Dedifferentiated amniotic fluid mesenchymal stem cell (primary cell): ENCODE measurements around the gene ACSS1.

Source experiments
- DNase-seq: peaks from one replicate; pipeline ENCODE4 v3.0.0-alpha.2; 2016; ENCODE audit errors: extremely low spot score

ACSS1 gene

GRCh38 chr20:25030649-25031207 lies 27.2 kb downstream of the ACSS1 start:
- DNase-seq: no peak

DNA sequence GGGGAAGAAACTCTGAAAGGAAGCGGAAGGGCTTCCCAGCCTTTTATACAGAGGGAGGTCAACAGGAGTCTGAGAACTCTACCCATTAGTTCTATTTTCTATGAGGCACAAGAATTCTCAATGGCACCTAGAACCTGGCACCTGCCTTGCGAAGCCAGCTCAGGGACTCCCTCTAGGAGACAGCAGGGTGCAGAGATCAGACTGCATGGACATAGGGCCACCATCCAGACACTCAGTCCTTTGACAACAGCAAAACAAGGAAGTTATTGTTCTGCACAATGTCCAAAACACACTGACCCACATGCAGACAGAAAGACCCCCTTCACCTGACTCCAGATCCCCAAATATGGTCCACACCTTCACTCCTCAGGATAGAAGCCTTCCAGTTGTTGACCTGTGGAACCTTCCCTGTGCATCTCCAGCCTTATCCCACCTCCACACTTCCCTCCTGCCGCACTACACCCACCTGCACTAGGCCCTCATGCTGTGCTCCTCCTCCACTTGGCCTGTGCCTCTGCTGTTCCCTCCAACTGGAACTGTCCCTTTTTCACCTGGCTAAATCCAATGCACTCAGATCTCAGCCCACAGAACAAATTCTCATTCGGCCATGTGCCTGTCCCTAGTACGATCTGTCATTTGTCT lies 27.8 kb downstream of the ACSS1 start:
- DNase-seq: no peak

GRCh38 chr20:25025986-25026605 lies 31.8 kb downstream of the ACSS1 start:
- no peak for DNase-seq

DNA sequence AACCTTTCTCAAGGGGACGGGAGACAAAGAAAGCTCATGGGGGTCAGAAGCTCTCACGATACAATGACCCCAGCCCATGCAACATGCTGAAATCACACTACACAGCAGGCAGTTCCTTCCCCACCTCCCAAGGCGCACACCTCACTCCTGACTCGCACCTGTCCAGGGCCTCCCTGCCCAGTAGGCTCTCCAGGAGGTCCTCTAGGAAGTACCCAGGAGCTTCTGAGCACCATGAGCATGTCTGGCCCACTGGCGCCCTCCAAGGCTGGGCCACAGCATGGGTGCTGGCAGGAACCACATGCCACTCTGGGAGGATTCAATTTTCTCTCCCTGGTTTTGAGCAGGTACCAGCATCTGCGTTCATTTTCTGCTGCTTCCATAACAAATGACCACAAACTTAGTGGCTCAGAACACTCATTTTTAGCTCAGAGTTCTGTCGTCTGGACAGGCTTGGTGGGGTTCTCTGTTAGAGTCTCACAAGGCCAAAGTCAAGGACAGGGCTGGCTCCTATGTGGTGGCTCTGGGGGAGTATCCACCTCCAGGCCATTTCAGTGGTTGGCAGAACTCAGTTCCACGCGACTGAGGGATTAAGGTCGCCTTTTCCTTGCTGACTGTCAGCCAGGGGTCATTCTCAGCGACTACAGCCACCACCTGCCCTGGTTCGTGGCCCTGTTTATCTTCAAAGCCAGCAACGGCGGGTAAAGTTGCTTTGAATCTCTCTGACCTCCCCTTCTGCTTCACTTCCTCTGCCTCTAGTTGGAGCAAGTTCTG lies 32.7 kb downstream of the ACSS1 start:
- no peak for DNase-seq

DNA sequence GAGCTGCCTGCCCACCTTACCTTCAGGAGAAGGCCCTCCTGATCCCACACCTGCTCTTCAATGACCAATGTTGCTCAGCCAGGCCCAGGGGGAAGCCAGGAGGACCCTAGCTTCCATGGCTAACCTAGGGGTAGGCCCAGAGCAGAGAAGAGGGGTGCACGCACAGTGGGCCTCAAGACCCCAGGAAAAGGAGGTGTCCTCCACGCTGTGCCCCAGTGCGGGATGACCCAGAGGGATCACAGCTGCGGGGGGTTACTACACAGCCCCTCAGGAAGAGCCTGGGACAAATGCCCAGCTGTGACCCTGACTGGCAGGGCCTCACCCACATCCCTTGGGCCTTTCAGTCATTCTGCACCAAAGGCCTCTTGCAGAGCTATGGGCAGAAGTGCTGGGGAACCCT lies 33.8 kb downstream of the ACSS1 start:
- no peak for DNase-seq

GRCh38 chr20:25023356-25023755 lies 34.6 kb downstream of the ACSS1 start:
- DNase-seq: no peak

DNA sequence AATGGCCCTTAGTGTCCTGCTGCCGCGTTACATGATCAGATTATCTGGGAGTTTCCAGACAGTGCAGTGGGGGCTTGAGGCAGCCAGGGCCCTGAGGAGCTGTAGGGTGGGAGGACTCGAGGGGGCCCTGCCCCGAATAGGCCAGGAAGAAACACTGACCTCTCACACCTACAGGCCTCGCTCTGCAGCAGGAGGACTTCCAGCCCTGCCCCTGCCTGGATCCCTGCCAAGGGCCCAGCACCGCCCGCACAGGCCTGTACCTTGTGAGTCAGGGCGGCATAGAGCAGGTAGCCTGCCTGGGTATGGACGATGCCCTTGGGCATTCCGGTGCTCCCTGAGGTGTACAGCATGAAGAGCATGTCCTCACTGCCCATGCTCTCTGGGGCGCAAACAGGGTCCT lies 35.3 kb downstream of the ACSS1 start:
- DNase-seq: no peak

DNA sequence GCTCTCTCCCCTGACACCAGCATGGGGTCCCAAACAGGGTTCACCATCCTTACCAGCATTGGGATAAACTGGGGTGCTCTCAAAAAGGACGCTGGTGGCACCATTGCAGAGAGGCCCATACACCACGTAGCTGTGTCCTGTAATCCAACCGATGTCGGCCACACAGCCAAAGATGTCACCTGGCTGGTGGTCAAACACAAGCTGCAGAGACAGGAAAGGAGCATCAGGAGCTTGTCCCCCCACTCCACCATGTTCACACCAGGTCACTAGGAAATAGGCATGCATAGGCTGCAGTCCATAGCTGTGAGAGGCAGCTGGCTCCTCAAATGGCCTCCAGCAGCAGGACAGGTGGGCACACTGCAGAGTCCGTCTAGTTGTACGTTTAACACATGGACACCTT lies 36.6 kb downstream of the ACSS1 start:
- no peak for DNase-seq

- DNase-seq: no peak
Measured at GRCh38 chr20:25020901-25021301, 37.0 kb downstream of the ACSS1 start.

DNA sequence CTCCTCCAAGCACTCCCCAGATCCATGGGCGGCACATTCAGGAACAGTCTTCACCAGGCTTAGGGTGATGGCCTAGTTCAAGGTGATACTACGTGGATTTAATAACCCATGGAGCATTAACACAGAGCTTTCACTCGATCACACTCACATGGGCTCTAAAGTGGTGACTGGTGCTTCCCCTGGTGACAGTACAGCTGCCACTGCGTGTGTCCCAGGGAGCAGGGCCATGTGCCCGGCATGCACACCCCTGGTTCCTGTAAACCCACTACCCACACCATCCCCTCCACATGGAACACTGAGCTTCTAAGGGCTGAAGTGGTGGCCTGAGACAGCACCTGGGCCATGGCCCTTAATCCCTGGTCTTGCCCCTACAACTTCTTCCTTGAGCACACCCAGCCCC lies 37.6 kb downstream of the ACSS1 start:
- DNase-seq: no peak

DNA sequence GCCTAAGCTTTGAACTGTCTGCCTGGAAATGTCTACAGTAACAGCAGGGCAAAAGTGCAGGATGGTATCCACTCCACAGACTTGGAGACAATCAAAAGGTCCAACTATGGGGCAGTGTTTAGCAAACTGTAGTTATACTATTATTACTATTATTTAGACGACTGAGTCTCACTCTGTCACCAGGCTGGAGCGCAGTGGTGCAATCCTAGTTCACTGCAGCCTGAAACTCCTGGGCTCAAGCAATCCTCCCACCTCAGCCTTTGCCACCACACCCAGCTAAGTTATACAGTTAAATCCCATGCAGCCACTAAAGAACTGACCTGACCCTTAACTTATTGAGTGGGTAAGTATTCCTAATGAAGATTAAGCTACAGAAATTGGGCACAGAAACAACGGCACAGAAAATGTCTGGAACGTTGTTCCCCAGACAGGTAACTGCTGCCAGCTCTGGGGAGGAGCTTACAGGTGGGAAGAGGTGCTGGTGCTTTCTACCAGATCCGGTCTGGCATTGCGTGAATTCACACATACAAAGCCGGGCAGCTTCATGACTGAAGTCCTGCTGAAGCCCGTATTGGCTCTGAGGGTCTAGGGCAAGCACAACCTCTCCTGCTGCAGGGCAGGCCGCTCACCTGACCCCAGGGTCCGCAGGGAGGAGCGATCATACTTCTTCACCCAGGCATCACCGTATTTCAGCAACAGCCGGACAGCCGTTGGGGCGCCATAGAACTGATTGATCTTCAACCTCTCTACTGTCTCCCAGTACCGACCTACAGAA lies 38.4 kb downstream of the ACSS1 start:
- DNase-seq: no peak

DNA sequence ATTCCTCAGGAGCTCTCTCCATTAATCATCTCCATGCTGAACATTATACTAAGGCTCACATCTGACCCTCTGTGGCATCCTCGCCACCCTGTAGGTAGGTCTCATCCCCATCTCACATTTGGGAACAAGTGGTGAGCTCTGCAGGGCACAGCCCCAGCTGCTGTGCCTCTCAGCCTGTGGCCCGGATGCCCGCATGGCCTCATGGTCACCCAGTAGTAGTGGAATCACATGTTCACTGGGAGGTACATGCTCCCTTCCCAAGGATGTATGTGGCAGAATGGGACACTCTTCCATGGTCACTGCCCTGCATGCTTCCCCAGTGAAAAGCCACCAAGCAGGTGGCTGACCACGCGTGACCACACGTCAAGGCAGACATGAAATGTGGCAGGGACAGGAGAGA lies 39.1 kb downstream of the ACSS1 start:
- DNase-seq: no peak

DNA sequence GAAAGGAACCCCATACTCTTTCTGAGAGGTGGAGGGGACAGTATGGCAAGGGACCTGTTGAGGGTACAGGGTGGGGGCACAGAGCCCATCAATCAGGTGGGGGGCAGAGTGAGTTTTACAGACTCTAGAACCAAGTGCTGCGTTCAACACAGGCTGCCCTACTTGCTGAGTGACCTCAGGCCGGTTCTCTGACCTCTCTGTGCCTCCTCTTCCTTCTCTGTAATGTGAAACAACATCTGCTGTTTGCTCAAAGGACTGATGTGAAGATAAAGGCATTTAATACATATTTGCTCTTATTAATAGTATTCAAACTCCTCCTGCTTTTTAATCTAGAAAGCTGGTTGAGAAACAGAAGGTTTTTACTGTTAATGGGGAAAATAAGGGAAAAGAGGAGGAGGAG lies 39.5 kb downstream of the ACSS1 start:
- DNase-seq: no peak

DNA sequence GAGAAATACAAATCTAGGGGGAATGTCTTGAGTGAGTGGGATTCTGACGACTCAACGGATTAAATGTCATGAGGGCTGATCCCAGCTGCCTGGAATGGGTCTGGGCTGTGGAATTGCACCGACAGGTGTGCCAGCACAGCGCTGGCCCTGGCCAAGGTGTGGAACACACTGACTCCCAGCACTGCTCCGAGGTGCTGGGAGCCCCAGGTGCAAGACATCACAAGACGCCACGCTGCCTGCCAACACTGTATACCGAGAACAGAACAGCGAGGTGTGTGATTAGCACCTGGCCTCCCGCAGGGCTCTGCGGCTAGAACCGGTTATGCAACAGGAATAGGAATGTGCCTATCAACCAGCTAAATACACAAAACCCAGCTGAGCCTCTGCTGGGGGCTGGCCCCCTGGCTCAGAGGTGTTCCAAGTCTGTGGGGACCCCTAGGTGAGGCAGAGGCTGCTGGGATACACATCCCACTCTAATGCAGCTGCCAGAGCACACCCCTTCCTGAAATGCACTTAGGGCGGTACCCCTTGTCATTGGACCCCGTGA lies 40.6 kb downstream of the ACSS1 start:
- no peak for DNase-seq

DNA sequence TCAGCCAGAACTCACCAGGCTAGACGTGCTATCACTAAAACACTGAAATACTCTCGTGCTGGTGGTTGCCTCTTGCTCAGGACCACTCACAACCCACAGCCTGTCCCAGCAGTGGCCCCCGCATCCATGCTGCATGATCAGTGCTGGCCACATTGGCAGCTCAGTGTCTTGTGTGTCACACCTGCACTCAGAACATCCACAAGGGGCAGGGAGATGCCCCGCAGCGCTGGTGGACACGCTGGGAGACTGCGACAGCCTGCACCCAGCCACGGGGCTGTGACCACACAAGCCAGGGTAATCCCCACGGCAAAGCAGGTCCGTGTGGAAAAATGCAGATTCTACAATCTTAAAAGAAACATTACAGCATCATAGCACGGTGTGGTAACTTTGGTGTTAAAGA lies 41.5 kb downstream of the ACSS1 start:
- DNase-seq: no peak

GRCh38 chr20:25015986-25016385 lies 42.0 kb downstream of the ACSS1 start:
- DNase-seq: no peak

- DNase-seq: no peak
Measured at GRCh38 chr20:25014816-25015215, 43.1 kb downstream of the ACSS1 start.

DNA sequence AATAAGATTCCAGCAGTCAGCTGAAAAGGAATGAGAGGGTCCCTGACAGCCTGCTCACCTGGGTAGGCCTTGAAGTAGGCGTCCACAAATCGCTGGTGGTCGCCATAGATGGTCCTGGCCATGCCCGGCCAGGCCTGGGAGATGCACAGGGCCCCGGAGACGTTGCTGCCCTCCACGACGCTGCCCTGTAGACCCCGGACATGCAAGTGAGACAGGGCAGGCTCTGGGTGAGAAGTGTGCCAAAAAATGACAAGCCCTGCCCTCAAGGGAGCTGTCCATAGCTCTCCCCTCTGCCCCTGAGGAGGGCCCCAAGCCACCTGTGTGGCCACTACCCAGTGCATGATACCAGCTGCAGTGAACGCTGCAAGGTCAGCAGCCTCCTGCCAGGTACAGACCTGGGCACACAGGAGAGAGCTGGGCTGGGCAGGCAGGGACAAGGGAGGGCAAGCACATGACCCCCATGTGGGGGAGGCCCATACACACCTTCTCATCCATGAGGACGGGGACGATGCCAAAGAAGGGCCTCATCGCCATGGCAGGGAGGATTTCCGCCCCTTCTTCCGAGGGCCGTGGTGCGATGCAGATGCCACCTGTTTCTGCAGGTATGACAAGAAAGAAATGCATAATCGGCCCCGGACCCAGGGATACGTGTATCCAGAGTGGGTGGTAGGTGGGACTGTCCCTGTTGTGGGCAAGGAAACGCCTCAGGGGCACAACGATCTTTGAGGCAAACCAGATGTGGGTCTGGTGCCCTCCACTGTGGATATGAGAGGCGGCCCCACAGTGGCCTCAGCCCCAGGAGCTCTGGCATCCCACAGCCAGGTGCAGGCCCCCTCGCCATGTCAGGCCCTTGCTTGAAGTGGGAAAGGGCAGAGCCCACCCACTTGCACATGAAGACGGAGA lies 44.2 kb downstream of the ACSS1 start:
- no peak for DNase-seq

DNA sequence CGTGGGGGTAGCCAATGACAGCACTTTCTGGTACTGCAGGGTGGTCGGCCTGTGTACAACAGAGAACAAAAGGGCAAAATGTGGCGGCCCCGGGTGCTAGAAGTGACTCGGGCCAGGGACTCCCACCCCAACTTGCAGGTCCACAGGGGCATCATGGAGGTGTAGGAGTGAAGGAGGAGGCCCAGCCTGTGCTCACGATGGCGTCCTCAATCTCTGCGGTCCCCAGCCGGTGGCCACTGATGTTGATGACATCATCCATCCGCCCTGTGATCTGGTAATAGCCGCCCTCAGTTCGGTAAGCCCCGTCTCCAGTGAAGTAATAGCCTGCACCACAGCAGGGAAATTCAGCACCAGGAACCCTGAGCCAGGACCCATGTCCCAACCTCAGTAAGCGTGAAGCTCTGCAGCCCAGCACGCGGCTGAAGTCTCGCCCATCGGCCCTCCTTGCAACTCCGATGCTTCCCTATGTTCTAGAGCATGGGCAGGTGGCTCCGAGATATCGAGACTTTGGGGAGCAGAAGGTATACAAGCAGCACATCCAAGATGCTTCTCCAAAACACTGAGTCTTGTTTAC lies 45.2 kb downstream of the ACSS1 start:
- no peak for DNase-seq

- no peak for DNase-seq
Measured at GRCh38 chr20:25011831-25012241, 46.1 kb downstream of the ACSS1 start.
